ENCODE results near the gene PILRA. TPM values are rescaled to one million over a fixed set of nuclear protein-coding genes. Genes with fewer than 3 reads are reported as not detected.

The PILRA gene
- total RNA-seq, 4 donors from 2014 or later: 2.5 to 10.7 (median 4.7) TPM

DNA sequence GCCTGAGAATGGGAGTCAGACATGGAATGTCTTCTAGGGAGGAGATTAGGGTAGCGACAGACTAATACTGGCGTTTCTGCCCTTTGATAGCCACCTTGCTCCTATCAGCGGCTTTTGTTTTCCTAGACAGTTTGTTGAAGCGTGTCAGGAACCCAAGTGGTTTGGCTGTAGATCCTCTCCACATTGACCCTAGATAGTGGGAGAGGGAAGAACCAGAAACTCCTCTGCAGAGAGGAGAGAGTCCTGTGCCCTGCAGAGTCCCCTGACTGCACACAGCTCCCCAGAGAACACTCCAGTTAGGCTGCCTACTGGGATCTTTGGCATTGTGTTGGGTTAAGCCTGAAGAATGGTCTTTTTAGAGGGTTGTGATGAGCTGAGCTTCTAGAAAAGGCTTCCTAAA, 58.8 kb downstream of the PILRA start:
- Histone ChIP-seq H3K4me1 (peaks cover 0 to 72% (median 34%) of the 10 kb centered on the region in 3 donors), H3K36me3 (peaks cover 0 to 39% of the 10 kb centered on the region in 2 donors), H3K27ac (peak overlapping the region in 1 of 4 donors; percentile 98), H3K27me3 (no peaks in the 10 kb centered on the region), H3K9me3 (no peaks in the 10 kb centered on the region), H3K4me3 (no peak overlapping the region)
- TF ChIP-seq POLR2AphosphoS5 (IDR thresholded peaks at IDR 0.05) (no peak), POLR2A (IDR thresholded peaks at IDR 0.05) (no peak), EP300 (IDR thresholded peaks at IDR 0.05) (no peak)
- TF ChIP-seq, protein P1, sequence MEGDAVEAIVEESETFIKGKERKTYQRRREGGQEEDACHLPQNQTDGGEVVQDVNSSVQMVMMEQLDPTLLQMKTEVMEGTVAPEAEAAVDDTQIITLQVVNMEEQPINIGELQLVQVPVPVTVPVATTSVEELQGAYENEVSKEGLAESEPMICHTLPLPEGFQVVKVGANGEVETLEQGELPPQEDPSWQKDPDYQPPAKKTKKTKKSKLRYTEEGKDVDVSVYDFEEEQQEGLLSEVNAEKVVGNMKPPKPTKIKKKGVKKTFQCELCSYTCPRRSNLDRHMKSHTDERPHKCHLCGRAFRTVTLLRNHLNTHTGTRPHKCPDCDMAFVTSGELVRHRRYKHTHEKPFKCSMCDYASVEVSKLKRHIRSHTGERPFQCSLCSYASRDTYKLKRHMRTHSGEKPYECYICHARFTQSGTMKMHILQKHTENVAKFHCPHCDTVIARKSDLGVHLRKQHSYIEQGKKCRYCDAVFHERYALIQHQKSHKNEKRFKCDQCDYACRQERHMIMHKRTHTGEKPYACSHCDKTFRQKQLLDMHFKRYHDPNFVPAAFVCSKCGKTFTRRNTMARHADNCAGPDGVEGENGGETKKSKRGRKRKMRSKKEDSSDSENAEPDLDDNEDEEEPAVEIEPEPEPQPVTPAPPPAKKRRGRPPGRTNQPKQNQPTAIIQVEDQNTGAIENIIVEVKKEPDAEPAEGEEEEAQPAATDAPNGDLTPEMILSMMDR (IDR thresholded peaks at IDR 0.05): no peak
- no peak for ATAC-seq
- WGBS, 2 donors (ENCODE audit: low coverage in 1 of 2): 70 to 94% methylated on average over 2 of the region's 4 CpGs

DNA sequence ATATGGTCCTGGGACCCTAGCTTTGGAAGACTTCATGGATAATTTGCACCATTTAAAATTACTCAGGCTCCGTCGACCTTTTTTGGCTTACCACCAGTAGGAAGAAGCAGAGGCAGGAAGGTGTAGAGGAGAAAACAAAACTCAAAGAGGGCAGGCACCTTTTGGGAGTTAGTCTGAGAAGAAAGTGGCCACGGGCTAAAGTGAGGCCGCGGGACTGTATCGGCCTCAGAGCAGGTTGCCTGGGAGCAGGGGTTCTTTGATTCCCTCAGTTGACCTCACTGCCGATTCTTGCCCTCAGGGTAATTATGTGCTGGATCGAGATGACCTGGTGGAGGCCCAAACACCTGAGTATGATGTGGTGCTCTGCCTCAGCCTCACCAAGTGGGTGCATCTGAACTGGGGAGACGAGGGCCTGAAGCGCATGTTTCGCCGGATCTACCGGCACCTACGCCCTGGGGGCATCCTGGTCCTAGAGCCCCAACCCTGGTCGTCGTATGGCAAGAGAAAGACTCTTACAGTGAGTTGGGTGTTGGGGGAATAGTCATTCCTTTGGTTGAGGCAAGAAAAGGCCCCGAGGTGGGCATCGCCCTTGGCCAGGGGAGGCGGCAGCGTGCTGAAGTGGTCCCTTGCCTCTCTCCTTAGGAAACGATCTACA, 59.5 kb downstream of the PILRA start:
- H3K27me3 ChIP-seq: no peaks in the 10 kb centered on the region
- H3K4me3 ChIP-seq: no peak overlapping the region
- 78 to 100% methylated on average over 1 to 7 of the region's 21 CpGs for WGBS, 2 donors (ENCODE audit: low coverage in 1 of 2)
- peak overlapping the region in 2 of 4 donors; percentile 21 to 98 for H3K27ac ChIP-seq
- no peaks in the 10 kb centered on the region for H3K9me3 ChIP-seq
- H3K4me1 ChIP-seq: peaks cover 0 to 70% (median 34%) of the 10 kb centered on the region in 3 donors
- ATAC-seq: no peak
- TF ChIP-seq POLR2AphosphoS5 (IDR thresholded peaks at IDR 0.05): no peak
- TF ChIP-seq, protein P1 (IDR thresholded peaks at IDR 0.05): no peak
- TF ChIP-seq EP300 (IDR thresholded peaks at IDR 0.05): no peak
- no peak for TF ChIP-seq POLR2A (IDR thresholded peaks at IDR 0.05)
- peaks cover 0 to 39% of the 10 kb centered on the region in 2 donors for H3K36me3 ChIP-seq

DNA sequence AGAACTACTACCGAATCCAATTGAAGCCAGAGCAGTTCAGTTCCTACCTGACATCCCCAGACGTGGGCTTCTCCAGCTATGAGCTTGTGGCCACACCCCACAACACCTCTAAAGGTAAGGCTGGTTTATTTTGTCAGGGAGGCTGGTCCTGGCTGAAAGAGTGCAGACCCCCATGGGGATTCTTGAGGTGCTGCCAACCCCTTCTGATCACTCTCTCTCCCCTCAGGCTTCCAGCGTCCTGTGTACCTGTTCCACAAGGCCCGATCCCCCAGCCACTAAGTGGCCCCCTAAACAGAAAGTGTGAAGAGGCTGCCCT, 59.9 kb downstream of the PILRA start:
- Histone ChIP-seq H3K4me1 (peaks cover 0 to 66% (median 34%) of the 10 kb centered on the region in 3 donors), H3K4me3 (no peak overlapping the region), H3K27me3 (no peaks in the 10 kb centered on the region), H3K9me3 (no peaks in the 10 kb centered on the region), H3K36me3 (peaks cover 0 to 39% of the 10 kb centered on the region in 2 donors), H3K27ac (peak overlapping the region in 2 of 4 donors; percentile 17 to 21)
- no peak for ATAC-seq
- 80 to 93% methylated on average over 1 to 2 of the region's 4 CpGs for WGBS, 2 donors (ENCODE audit: low coverage in 1 of 2)
- TF ChIP-seq POLR2A (IDR thresholded peaks at IDR 0.05) (no peak), EP300 (IDR thresholded peaks at IDR 0.05) (no peak), POLR2AphosphoS5 (IDR thresholded peaks at IDR 0.05) (no peak)
- TF ChIP-seq, protein P1 (IDR thresholded peaks at IDR 0.05): no peak

DNA sequence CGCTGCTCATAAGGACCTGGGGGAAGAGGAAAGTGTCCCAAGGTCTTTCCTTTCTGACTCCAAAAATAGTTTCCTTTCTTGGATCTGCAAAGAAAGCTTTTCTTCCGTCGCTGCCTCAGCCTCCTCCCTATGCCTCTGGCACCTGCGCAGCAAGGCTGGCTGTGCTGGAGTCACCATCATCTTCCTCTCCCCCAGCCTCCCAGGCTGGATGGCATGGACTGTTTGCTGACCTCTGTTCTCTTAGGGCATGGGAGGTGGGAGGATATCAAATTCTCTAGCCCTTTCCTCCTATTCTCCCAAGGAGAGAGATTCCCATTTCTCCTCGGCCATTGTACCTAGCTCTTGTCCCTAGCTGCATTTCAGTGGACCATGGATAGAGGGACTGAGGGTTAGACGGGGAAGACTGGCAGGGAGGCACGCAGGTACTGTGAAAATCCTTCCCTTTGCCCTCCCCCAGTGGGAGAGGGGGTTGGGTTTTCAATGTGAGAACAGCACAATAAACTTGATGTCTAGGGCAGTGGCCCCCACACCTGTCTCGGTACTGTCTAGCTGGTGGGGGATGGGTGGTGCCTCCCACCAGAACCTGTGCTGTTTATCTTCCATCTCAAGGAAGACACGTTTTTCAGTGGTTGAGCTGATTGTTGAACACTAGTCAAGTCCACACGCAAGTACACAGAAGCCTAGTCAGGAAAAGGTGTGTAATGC, 60.5 kb downstream of the PILRA start:
- Histone ChIP-seq H3K4me1 (peaks cover 0 to 66% (median 34%) of the 10 kb centered on the region in 3 donors), H3K9me3 (no peaks in the 10 kb centered on the region), H3K36me3 (peaks cover 0 to 39% of the 10 kb centered on the region in 2 donors), H3K4me3 (no peak overlapping the region), H3K27me3 (no peaks in the 10 kb centered on the region), H3K27ac (peak overlapping the region in 2 of 4 donors; percentile 17 to 21)
- TF ChIP-seq EP300 (IDR thresholded peaks at IDR 0.05): no peak
- TF ChIP-seq, protein P1 (IDR thresholded peaks at IDR 0.05): no peak
- no peak for TF ChIP-seq POLR2A (IDR thresholded peaks at IDR 0.05)
- TF ChIP-seq POLR2AphosphoS5 (IDR thresholded peaks at IDR 0.05): no peak
- no peak for ATAC-seq
- 57 to 70% methylated on average over 5 to 6 of the region's 10 CpGs for WGBS, 2 donors (ENCODE audit: low coverage in 1 of 2)

Measured in gastroesophageal sphincter (tissue), 4 donors.